ENCODE measurements around the gene CEP120.
"Not testable (repeated sequence)": the region's sequence is repeated elsewhere in the genome, so short reads cannot be mapped to it uniquely, and the experiment has no call there.

The CEP120 gene

DNA sequence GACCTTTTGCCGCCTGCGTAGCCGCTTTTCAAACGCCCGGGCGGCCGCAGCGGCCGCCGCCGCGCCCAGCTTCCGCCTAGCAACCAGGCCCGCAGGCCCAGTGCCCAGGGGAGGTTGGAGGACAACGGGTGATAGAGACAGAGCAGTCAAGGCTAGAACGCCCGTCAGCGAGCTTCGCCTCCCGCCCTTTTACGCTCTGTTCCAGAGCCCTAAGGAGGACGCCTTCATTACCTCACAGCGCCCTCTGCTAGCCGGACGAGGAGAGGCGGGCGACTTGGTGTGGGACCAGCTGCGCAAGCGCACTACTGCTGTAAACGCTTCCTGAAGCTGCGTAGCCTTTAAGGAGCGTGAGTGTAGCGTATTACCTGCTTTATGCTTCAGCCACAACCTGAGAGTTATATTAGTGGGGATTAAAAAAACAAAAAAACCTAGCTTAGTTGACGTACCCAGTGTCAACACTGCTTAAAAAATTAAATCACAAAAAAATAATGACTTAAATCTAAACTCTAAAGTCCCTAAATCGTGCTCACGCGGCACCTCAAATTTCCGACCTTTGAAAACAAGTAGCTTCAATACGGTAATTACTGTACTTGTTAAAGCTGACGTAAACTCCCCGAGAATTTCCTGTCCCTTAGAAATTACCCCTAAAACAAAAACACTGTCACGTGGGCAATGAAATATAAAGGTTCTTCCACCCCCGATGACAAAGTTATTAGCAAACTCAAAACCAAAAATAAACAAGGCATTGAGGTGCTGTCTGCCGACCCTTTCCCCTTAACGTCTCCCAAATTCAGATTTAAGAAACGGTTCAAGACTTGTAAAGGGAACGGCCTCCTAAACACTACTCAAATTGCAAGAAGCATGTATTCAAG, at the start of gene CEP120:
CEP120 (minus strand) TSS at position 126 of the 872 bp plus-strand sequence. CDS start 405 bp downstream, outside the sequence.
- peaks cover 8% of the 10 kb centered on the region for H3K36me3 Mint-ChIP-seq (ENCODE audit: low read depth)
- no peak within 1 kb of the TSS for H3K27ac Mint-ChIP-seq
- peak; percentile 96 for DNase-seq (ENCODE audit: low spot score)
- H3K27me3 Mint-ChIP-seq (ENCODE audit: low read depth): no peaks in the 10 kb centered on the region
- H3K4me1 Mint-ChIP-seq (ENCODE audit: low read depth): peaks cover 25% of the 10 kb centered on the region
- no peak within 1 kb of the TSS for H3K4me3 Mint-ChIP-seq
- H3K9me3 Mint-ChIP-seq: peaks cover 3% of the 10 kb centered on the region

DNA sequence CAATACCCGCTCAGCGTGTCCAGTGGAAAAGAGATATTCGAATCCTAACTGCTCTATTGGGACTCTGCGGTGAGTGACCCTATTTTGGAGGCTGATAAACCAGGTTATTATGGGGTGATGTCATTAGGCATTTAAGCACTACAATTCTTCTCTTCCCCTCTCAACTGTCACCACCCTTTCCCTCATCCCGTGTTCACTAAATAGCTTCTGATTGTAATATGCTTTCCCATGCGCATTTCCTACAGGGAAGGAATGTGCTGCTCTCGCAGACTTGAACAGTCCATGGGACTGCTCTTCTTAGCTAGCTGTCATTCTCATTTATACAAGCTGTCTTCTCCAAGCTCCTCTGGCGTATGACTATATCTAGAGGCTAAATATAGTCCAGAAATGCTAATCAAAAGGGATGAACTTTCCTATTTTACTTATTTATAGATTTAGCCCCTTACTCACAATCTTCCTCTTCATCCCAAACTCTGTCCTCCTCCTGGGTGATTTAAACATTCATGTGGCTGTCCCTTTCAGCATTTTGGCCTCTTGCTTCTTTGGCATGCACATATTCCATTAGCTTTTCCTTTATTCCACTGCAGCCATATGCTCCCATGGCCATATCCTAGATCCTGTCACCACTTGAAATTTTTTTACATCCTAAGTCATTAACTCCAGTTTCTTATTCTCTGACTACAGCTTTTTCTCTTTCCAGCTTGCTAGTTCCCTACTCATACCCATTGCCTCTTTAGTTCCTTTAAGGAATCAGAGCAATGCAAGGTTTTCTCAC, 49.1 kb upstream of the CEP120 start:
- H3K27ac Mint-ChIP-seq: no peak overlapping the region
- DNase-seq (ENCODE audit: low spot score): no peak
- H3K36me3 Mint-ChIP-seq (ENCODE audit: low read depth): no peaks in the 10 kb centered on the region
- no peak overlapping the region for H3K4me3 Mint-ChIP-seq
- H3K27me3 Mint-ChIP-seq (ENCODE audit: low read depth): peaks cover 28% of the 10 kb centered on the region
- H3K4me1 Mint-ChIP-seq (ENCODE audit: low read depth): no peaks in the 10 kb centered on the region
- peaks cover 27% of the 10 kb centered on the region for H3K9me3 Mint-ChIP-seq

DNA sequence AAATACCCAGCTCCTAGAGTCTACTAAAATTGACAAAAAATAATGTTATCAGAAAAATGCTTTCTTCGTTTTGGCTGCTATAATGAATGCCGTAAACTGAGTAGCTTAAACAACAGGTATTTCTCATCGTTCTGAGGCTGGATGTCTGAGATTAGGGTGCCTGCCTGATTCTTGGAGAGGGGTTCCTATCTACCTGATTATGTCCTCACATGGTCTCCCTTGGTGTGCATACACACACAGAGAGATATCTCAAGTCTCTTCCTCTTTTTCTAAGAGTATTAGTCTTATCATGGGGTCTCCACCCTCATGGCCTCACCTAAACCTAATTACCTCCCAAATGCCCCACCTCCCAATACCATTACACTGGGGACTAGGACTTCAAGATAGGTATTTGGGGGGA, 48.2 kb upstream of the CEP120 start:
- H3K27me3 Mint-ChIP-seq (ENCODE audit: low read depth): peaks cover 31% of the 10 kb centered on the region

DNA sequence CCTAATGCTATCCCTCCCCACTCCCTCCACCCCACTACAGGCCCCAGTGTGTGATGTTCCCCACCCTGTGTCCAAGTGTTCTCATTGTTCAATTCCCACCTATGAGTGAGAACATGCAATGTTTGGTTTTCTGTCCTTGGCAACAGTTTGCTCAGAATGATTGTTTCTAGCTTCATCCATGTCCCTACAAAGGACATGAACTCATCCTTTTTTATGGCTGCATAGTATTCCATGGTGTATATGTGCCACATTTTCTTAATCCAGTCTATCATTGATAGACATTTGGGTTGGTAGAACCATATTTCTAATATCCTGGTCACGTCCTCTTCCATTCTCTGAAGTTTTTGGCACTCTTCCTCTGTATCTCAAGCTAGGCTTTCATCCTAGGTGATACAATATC, 43.6 kb upstream of the CEP120 start:
- Mint-ChIP-seq H3K9me3 (peaks cover 32% of the 10 kb centered on the region), H3K27me3 (ENCODE audit: low read depth) (peaks cover 23% of the 10 kb centered on the region)
- not testable (repeated sequence) for DNase-seq (ENCODE audit: low spot score); H3K4me3 Mint-ChIP-seq; H3K27ac Mint-ChIP-seq; H3K36me3 Mint-ChIP-seq (ENCODE audit: low read depth); H3K4me1 Mint-ChIP-seq (ENCODE audit: low read depth)

More for the DNA sequence above, 48.2 kb upstream of the CEP120 start:
- Mint-ChIP-seq H3K4me1 (ENCODE audit: low read depth) (no peaks in the 10 kb centered on the region), H3K9me3 (peaks cover 32% of the 10 kb centered on the region), H3K4me3 (no peak overlapping the region), H3K36me3 (ENCODE audit: low read depth) (no peaks in the 10 kb centered on the region), H3K27ac (no peak overlapping the region)
- DNase-seq (ENCODE audit: low spot score): no peak

DNA sequence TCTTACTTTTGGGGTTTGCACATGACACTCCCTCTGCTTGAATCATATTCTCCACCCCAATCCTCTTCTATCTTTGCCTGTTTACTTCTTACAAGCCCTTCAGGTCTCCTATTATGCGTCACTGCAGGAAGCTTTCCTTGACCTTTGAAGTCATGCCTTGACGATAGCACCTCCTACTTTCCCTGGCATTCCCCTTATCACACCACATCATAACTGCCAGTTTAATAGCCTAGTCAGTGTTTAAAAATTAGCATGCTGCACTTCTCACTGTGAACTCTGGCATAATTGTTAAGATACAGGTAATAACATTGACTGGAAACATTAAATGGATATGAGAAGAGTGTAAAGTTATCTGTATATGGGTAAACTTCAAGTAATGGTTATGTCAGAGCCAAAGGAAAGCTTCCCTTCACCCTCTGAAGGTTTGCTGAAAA, 37.1 kb upstream of the CEP120 start:
- DNase-seq (ENCODE audit: low spot score): peak; percentile 68
- peak overlapping the region; percentile 0 for H3K27ac Mint-ChIP-seq
- peaks cover 8% of the 10 kb centered on the region for H3K4me1 Mint-ChIP-seq (ENCODE audit: low read depth)
- no peaks in the 10 kb centered on the region for H3K9me3 Mint-ChIP-seq
- no peak overlapping the region for H3K4me3 Mint-ChIP-seq
- peaks cover 3% of the 10 kb centered on the region for H3K27me3 Mint-ChIP-seq (ENCODE audit: low read depth)
- H3K36me3 Mint-ChIP-seq (ENCODE audit: low read depth): no peaks in the 10 kb centered on the region

DNA sequence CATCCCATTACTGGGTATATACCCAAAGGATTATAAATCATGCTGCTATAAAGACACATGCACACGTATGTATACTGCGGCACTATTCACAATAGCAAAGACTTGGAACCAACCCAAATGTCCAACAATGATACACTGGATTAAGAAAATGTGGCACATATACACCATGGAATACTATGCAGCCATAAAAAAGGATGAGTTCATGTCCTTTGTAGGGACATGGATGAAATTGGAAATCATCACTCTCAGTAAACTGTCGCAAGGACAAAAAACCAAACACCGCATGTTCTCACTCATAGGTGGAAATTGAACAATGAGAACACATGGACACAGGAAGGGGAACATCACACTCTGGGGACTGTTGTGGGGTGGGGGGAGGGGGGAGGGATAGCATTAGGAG, 35.8 kb upstream of the CEP120 start:
- not testable (repeated sequence) for H3K4me1 Mint-ChIP-seq (ENCODE audit: low read depth); H3K27ac Mint-ChIP-seq; H3K9me3 Mint-ChIP-seq; H3K36me3 Mint-ChIP-seq (ENCODE audit: low read depth); DNase-seq (ENCODE audit: low spot score); H3K4me3 Mint-ChIP-seq
- peaks cover 11% of the 10 kb centered on the region for H3K27me3 Mint-ChIP-seq (ENCODE audit: low read depth)

DNA sequence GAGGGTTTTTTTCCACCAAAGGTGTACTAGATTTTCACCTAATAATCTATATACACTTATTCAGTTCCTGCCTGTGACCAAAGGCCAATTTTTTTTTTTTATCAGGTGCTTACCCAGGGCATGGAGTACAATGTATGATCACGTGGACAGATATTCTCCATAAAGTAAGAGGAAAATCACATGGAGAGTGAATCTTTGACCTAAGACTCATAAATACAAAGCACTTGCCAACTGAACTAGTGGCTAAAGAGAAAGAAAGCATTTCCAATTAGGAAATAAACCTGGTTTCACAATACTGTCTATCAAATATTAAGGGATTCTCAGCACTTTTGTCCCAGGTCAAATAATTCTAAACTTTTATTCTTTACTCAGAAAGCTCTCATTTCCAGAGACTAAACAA, 33.0 kb upstream of the CEP120 start:
- no peak for DNase-seq (ENCODE audit: low spot score)
- Mint-ChIP-seq H3K27ac (no peak overlapping the region), H3K4me3 (no peak overlapping the region), H3K27me3 (ENCODE audit: low read depth) (peaks cover 9% of the 10 kb centered on the region), H3K36me3 (ENCODE audit: low read depth) (no peaks in the 10 kb centered on the region), H3K4me1 (ENCODE audit: low read depth) (peaks cover 8% of the 10 kb centered on the region), H3K9me3 (no peaks in the 10 kb centered on the region)

DNA sequence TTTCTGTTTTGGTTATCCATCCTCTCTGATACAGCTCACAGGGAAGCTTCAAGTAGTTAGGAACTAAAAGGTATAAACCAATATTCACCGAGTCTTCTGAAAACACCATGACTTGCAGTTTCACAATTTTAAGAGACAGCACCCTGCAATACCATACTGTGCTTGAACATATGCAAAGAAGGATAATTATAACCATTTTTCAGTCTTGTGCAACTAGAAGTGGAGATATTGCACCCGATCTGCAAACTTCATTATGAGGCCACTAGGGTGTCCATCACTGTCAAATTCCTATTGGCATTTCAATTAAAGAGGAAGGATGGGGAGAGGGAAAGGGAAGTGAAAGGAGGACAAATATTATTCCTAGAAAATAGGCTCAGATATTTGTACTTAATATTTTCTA, 32.4 kb upstream of the CEP120 start:
- peaks cover 7% of the 10 kb centered on the region for H3K4me1 Mint-ChIP-seq (ENCODE audit: low read depth)
- no peak overlapping the region for H3K4me3 Mint-ChIP-seq
- DNase-seq (ENCODE audit: low spot score): no peak
- H3K27me3 Mint-ChIP-seq (ENCODE audit: low read depth): peaks cover 9% of the 10 kb centered on the region
- no peaks in the 10 kb centered on the region for H3K36me3 Mint-ChIP-seq (ENCODE audit: low read depth)
- no peaks in the 10 kb centered on the region for H3K9me3 Mint-ChIP-seq
- H3K27ac Mint-ChIP-seq: no peak overlapping the region

DNA sequence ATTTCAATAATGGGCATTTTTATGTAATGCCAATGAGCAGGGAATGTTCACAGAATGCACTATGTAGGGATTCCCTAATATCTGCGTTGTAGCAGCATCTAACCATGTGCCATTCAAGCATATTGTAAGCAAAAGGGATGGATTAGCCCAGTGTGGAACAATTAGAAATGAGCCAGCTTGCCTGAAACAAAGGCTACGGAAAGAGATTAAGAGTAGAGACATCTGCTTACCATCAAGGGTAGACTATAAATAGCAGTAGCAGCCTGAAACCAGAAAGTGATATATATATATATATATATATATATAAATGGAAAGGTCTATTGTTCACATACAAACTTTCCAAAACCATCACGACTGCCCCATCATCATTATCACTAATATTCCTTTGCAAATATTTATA, 31.9 kb upstream of the CEP120 start:
- Mint-ChIP-seq H3K9me3 (no peaks in the 10 kb centered on the region), H3K27me3 (ENCODE audit: low read depth) (peaks cover 9% of the 10 kb centered on the region), H3K36me3 (ENCODE audit: low read depth) (no peaks in the 10 kb centered on the region), H3K4me1 (ENCODE audit: low read depth) (peaks cover 3% of the 10 kb centered on the region), H3K27ac (no peak overlapping the region), H3K4me3 (no peak overlapping the region)
- no peak for DNase-seq (ENCODE audit: low spot score)

DNA sequence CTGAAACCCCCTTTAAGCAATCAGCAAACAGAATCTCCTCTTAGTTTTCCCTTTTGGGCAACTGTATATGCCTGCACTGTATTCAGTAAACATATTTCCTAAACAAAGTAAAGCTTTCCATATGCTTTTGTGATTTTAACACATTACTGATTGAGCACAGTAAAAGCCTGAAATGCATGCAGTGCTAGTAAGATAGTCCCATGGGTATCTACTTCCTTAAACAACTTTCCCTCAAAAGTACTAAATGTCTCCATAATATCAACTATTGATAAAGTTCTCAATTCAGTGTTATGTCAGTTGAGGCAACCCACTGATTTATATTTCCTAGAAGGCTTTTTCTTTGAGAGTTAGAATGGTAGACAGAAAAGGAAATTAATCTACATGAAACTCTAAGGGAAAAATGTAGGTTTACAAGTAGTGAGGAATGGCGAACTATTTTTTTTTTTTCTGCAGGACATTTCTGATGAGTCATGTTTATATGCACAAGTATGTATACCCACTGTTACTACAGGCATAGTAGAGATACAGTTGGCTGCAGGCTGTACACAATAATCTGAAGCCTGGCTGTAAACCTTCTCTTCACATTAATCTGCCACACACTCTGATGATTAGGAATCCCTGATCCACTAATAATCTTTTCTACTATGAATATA, 31.2 kb upstream of the CEP120 start:
- no peaks in the 10 kb centered on the region for H3K9me3 Mint-ChIP-seq
- no peaks in the 10 kb centered on the region for H3K36me3 Mint-ChIP-seq (ENCODE audit: low read depth)
- no peak overlapping the region for H3K27ac Mint-ChIP-seq
- DNase-seq (ENCODE audit: low spot score): no peak
- H3K27me3 Mint-ChIP-seq (ENCODE audit: low read depth): peaks cover 9% of the 10 kb centered on the region
- peaks cover 9% of the 10 kb centered on the region for H3K4me1 Mint-ChIP-seq (ENCODE audit: low read depth)
- H3K4me3 Mint-ChIP-seq: no peak overlapping the region

DNA sequence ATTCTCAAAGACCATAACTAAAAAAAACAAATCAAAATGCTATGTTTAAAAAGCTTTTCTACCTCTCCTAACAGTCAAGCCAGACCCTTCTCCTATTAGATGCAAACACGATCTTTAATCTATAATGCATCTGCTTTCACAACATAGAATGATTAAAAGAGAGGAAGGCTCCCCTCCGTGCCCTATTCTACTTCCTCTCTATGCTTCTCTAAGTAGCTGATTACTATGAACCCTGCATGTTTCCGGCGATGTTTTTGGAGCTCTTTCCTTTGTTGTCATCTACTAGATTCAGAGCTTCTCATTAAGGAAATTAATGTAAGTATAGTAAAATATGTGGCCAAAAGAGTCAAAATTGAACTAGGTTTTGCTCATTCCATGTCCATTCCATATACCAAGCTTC, 29.2 kb upstream of the CEP120 start:
- H3K4me3 Mint-ChIP-seq: no peak overlapping the region
- DNase-seq (ENCODE audit: low spot score): no peak
- peaks cover 9% of the 10 kb centered on the region for H3K27me3 Mint-ChIP-seq (ENCODE audit: low read depth)
- no peaks in the 10 kb centered on the region for H3K36me3 Mint-ChIP-seq (ENCODE audit: low read depth)
- no peak overlapping the region for H3K27ac Mint-ChIP-seq
- peaks cover 26% of the 10 kb centered on the region for H3K4me1 Mint-ChIP-seq (ENCODE audit: low read depth)
- no peaks in the 10 kb centered on the region for H3K9me3 Mint-ChIP-seq

DNA sequence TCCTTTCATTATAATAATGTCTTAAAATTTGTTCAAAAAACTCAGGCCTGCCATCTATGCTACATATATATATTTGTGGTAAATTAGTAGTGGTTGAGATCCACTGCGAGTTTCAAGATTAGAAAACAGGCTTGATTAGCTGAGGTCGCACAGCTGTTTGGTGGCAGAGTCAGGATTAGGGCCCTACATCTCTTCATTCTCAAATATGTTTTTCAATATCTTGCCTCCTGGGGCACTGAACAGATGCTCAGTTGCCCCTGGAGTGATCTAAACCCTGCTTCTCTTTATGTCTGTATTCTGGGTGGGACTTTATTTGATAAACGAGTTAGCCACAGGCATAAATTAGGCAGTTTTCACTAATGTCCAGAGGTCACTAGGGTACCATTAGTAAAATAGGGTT, 27.8 kb upstream of the CEP120 start:
- no peaks in the 10 kb centered on the region for H3K9me3 Mint-ChIP-seq
- no peak overlapping the region for H3K4me3 Mint-ChIP-seq
- H3K4me1 Mint-ChIP-seq (ENCODE audit: low read depth): peaks cover 26% of the 10 kb centered on the region
- peaks cover 12% of the 10 kb centered on the region for H3K27me3 Mint-ChIP-seq (ENCODE audit: low read depth)
- H3K27ac Mint-ChIP-seq: no peak overlapping the region
- DNase-seq (ENCODE audit: low spot score): no peak
- no peaks in the 10 kb centered on the region for H3K36me3 Mint-ChIP-seq (ENCODE audit: low read depth)

DNA sequence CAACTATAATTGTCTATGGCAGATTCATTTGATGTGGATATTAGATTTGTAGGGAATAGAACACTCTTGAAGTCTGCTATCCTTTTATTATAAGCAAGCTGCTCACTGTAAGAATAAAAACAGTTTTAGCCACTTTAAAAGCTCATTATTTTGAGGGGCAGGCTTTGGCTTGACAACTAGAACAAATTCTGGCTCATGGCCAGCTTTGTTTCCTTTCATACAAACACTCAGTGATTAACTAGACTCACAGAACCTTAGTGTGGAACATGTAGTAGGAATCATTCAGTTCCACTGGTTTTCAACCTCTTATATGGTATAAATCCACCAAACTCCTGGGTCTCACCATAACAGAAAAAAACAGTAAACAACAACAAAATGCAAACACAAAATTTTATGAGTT, 27.4 kb upstream of the CEP120 start:
- Mint-ChIP-seq H3K4me1 (ENCODE audit: low read depth) (peaks cover 30% of the 10 kb centered on the region), H3K27me3 (ENCODE audit: low read depth) (peaks cover 14% of the 10 kb centered on the region), H3K36me3 (ENCODE audit: low read depth) (no peaks in the 10 kb centered on the region), H3K4me3 (no peak overlapping the region), H3K27ac (no peak overlapping the region), H3K9me3 (no peaks in the 10 kb centered on the region)
- no peak for DNase-seq (ENCODE audit: low spot score)

DNA sequence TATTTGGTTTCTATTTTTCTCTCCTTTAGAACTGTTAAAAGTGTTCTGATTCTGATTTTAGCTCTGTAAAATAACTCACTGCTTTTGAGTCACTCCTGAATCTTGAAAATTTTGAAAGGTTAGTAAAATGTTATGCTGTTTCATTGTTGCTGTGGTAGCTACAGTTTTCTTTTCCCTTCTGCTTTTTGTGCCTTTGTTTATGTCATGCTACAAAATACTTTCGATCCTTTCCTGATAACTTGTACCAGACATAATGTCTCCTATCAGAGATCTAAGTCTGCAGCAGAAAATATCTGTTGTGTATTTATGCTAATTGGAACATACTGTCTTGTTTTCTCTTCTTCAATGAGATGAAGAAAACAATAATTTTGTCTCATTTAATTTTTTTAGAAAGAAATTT, 26.9 kb upstream of the CEP120 start:
- no peaks in the 10 kb centered on the region for H3K9me3 Mint-ChIP-seq
- peaks cover 30% of the 10 kb centered on the region for H3K4me1 Mint-ChIP-seq (ENCODE audit: low read depth)
- DNase-seq (ENCODE audit: low spot score): no peak
- no peaks in the 10 kb centered on the region for H3K36me3 Mint-ChIP-seq (ENCODE audit: low read depth)
- H3K27ac Mint-ChIP-seq: no peak overlapping the region
- no peak overlapping the region for H3K4me3 Mint-ChIP-seq
- peaks cover 14% of the 10 kb centered on the region for H3K27me3 Mint-ChIP-seq (ENCODE audit: low read depth)
